ENCODE data around the gene SAMD5.

The SAMD5 gene

GRCh38 chr6:147508042-147508865, at the start of gene SAMD5:
Gene SAMD5, plus strand, starts transcription at chr6:147508690. Its CDS starts 239 bp downstream, at chr6:147508929.
- no peak for DNase-seq

- DNase-seq = no peak
Observed at GRCh38 chr6:147459780-147460179, 48.7 kb upstream of the SAMD5 start.

GRCh38 chr6:147463651-147464050, 44.8 kb upstream of the SAMD5 start:
- no peak for DNase-seq

- DNase-seq = no peak
Observed at GRCh38 chr6:147467428-147467827, 41.1 kb upstream of the SAMD5 start.

GRCh38 chr6:147467886-147468285, 40.6 kb upstream of the SAMD5 start:
- DNase-seq = no peak

- no peak for DNase-seq
Observed at GRCh38 chr6:147468634-147469033, 39.9 kb upstream of the SAMD5 start.

GRCh38 chr6:147479857-147480256, 28.6 kb upstream of the SAMD5 start:
- no peak for DNase-seq

- DNase-seq = no peak
Observed at GRCh38 chr6:147486683-147487082, 21.8 kb upstream of the SAMD5 start.

- no peak for DNase-seq
Observed at GRCh38 chr6:147497472-147497871, 11.0 kb upstream of the SAMD5 start.

- DNase-seq = no peak
Observed at GRCh38 chr6:147503587-147503986, 4.9 kb upstream of the SAMD5 start.

GRCh38 chr6:147504848-147505247, 3.6 kb upstream of the SAMD5 start:
- no peak for DNase-seq

GRCh38 chr6:147506704-147507114, 1.8 kb upstream of the SAMD5 start:
- no peak for DNase-seq

GRCh38 chr6:147507162-147508041, 1.1 kb upstream of the SAMD5 start:
- no peak for DNase-seq

GRCh38 chr6:147508866-147509608, 547 bp downstream of the SAMD5 start:
- no peak for DNase-seq

GRCh38 chr6:147509891-147510290, 1.4 kb downstream of the SAMD5 start:
- no peak for DNase-seq

GRCh38 chr6:147510929-147511590, 2.6 kb downstream of the SAMD5 start:
- no peak for DNase-seq

GRCh38 chr6:147514831-147515230, 6.3 kb downstream of the SAMD5 start:
- DNase-seq = no peak

- DNase-seq = no peak
Observed at GRCh38 chr6:147515327-147515726, 6.8 kb downstream of the SAMD5 start.

GRCh38 chr6:147522597-147522996, 14.1 kb downstream of the SAMD5 start:
- no peak for DNase-seq

- no peak for DNase-seq
Observed at GRCh38 chr6:147525519-147526209, 17.2 kb downstream of the SAMD5 start.

- no peak for DNase-seq
Observed at GRCh38 chr6:147527197-147527596, 18.7 kb downstream of the SAMD5 start.

Data from activated CD4-positive, alpha-beta T cell treated with anti-CD3 and anti-CD28 coated beads, Interleukin-2, amount 50 U/mL, for 1 hour (primary cell).